Sigmoid colon (tissue), 7 donors: ENCODE measurements around the gene CPA3. TPM values are rescaled to one million over a fixed set of nuclear protein-coding genes. Genes with fewer than 3 reads are reported as not detected.

Experiments used
- DNase-seq: peaks from one replicate; pipeline ENCODE4 v3.0.0-alpha.2; 2019
- H3K27ac ChIP-seq, 4 donors: fragments of 200-600 bp; sonication (generic); one replicate each; pipeline ENCODE4 v1.5.1; 2016 to 2019; ENCODE audit warnings: mild to moderate bottlenecking in 1 of 4
- H3K27me3 ChIP-seq, 3 donors: fragments of 200-600 bp; sonication (generic); one replicate each; pipeline ENCODE4 v1.5.1; 2019; ENCODE audit warnings: mild to moderate bottlenecking in 1 of 3
- H3K36me3 ChIP-seq, 4 donors: fragments of 200-600 bp; sonication (generic); one replicate each; pipeline ENCODE4 v1.5.1; 2016 to 2019
- H3K4me1 ChIP-seq, 4 donors: fragments of 200-600 bp; sonication (generic); one replicate each; pipeline ENCODE4 v1.5.1; 2017 to 2019
- H3K4me3 ChIP-seq, 4 donors: fragments of 200-600 bp; sonication (generic); one replicate each; pipeline ENCODE4 v1.5.1; 2017 to 2019; ENCODE audit warnings: mild to moderate bottlenecking in 2 of 4, moderate library complexity in 1 of 4
- H3K9me3 ChIP-seq, 4 donors: fragments of 200-600 bp in 3 of 4; sonication (generic) in 3 of 4; one replicate each; pipeline versions ENCODE4 v1.5.1 to v1.6.1; 2013 to 2019
- EP300 ChIP-seq, 4 donors: sonication (generic); formaldehyde crosslinking; IDR thresholded peaks; one replicate each; pipeline ENCODE4 v1.6.1; 2017; ENCODE audit warnings: antibody characterized with exemption in 4 of 4
- POLR2A ChIP-seq, 2 donors: fragments of 450-650 bp; IDR thresholded peaks; one replicate each; pipeline ENCODE4 v1.6.1; 2016; ENCODE audit warnings: antibody characterized with exemption in 2 of 2, mild to moderate bottlenecking in 2 of 2, moderate library complexity in 2 of 2
- POLR2AphosphoS5 ChIP-seq, 4 donors: sonication (generic); formaldehyde crosslinking; IDR thresholded peaks; one replicate each; pipeline ENCODE4 v1.6.1; 2017; ENCODE audit warnings: antibody characterized with exemption in 4 of 4
- WGBS, 2 donors: extraction: QIAGEN DNeasy Blood & Tissue Kit; methylation state at CpG; one replicate each; pipeline ENCODE4 v1.1.7; 2013; 5-methylcytosine and 5-hydroxymethylcytosine counted together
- intact Hi-C: fragments of 100-400 bp; cut with DNase I; formaldehyde crosslinking; loops from one replicate; pipeline ENCODE4 v1.15.1; 2023
- polyA plus RNA-seq, 3 donors: library from polyadenylated mRNA; stranded (reverse); fragments of 200-250 nt; gene quantifications; one replicate each; pipeline ENCODE4 v1.2.3, GENCODE V29; 2013
- total RNA-seq, 4 donors: library from RNA; depleted of rRNA; stranded (reverse); fragments of >200 nt; gene quantifications; one replicate each; pipeline ENCODE4 v1.1.0, GENCODE V29; 2016
- TF ChIP-seq, protein P1 (sequence below), 4 experiments: fragments of 450-650 bp in 3 of 4; fragments of 200-600 bp in 1 of 4; IDR thresholded peaks; one replicate each; pipeline ENCODE4 v1.5.1; 2016 to 2019; ENCODE audit warnings: antibody characterized with exemption in 4 of 4, mild to moderate bottlenecking in 3 of 4, moderate library complexity in 2 of 4
- donor health status: healthy with polysubstance abuse.
- donor health status: Bipolar disorder and iron deficiency.
- donor health status: healthy.

The CPA3 gene
- total and polyA plus RNA-seq, 7 donors: 1.1 to 15.7 (median 3.0) TPM

DNA sequence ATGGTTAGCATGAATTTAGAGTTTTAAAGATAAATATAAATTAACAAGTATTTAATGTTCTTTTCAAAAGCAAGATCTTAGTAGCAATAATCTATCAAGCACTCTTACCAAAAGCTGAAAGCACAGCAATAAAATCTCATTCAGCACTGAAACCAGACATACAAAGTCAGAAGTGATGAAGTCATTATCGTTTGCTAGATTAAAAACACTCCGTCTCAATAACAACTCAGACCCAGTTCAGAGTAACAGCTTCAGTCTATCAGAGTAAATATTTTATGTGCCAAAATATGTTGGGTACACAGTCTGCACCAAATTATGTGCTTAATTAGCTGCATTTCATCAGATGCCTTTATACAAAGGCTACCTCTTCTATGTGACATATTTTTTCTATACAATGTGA lies 41.6 kb downstream of the CPA3 start:
- WGBS, 2 donors: 62 to 82% methylated on average over 2 of the region's 2 CpGs
- no peaks in the 10 kb centered on the region for H3K9me3 ChIP-seq
- intact Hi-C loops: no loop called here

DNA sequence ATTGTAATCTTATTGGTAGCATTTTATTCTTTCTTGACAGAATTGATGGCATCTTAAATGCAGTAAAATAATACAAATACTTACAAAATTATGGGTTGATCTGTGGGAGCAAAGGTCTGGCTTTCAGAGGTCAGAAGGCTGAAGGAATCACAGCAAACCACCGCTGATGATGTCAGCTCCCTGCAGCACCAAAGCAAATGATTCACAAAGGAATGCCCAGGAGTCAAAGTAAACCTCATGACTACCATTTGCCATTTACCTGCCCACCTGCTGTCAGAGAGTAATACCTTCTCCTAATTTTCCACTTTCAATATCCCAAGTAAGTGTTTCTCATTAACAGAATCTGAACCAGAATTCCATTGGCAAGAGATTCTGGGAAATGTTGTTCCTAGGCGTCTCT lies 46.1 kb downstream of the CPA3 start:
- no peak overlapping the region for H3K27ac ChIP-seq
- no peak overlapping the region for H3K4me3 ChIP-seq
- intact Hi-C loops: no loop called here
- WGBS, 2 donors: 50 to 81% methylated on average over 2 of the region's 2 CpGs
- H3K9me3 ChIP-seq: no peaks in the 10 kb centered on the region
- H3K36me3 ChIP-seq: no peaks in the 10 kb centered on the region
- no peak for DNase-seq
- no peaks in the 10 kb centered on the region for H3K4me1 ChIP-seq
- H3K27me3 ChIP-seq: no peaks in the 10 kb centered on the region
- TF ChIP-seq EP300 (IDR thresholded peaks at IDR 0.05) (no peak), POLR2A (IDR thresholded peaks at IDR 0.05) (no peak), POLR2AphosphoS5 (IDR thresholded peaks at IDR 0.05) (no peak)
- TF ChIP-seq, protein P1, sequence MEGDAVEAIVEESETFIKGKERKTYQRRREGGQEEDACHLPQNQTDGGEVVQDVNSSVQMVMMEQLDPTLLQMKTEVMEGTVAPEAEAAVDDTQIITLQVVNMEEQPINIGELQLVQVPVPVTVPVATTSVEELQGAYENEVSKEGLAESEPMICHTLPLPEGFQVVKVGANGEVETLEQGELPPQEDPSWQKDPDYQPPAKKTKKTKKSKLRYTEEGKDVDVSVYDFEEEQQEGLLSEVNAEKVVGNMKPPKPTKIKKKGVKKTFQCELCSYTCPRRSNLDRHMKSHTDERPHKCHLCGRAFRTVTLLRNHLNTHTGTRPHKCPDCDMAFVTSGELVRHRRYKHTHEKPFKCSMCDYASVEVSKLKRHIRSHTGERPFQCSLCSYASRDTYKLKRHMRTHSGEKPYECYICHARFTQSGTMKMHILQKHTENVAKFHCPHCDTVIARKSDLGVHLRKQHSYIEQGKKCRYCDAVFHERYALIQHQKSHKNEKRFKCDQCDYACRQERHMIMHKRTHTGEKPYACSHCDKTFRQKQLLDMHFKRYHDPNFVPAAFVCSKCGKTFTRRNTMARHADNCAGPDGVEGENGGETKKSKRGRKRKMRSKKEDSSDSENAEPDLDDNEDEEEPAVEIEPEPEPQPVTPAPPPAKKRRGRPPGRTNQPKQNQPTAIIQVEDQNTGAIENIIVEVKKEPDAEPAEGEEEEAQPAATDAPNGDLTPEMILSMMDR (IDR thresholded peaks at IDR 0.05): no peak

More for the DNA sequence above, 41.6 kb downstream of the CPA3 start:
- Histone ChIP-seq H3K27me3 (no peaks in the 10 kb centered on the region), H3K4me3 (no peak overlapping the region), H3K36me3 (no peaks in the 10 kb centered on the region), H3K27ac (no peak overlapping the region), H3K4me1 (no peaks in the 10 kb centered on the region)
- DNase-seq: no peak
- TF ChIP-seq POLR2AphosphoS5 (IDR thresholded peaks at IDR 0.05): no peak
- TF ChIP-seq POLR2A (IDR thresholded peaks at IDR 0.05): no peak
- TF ChIP-seq, protein P1 (IDR thresholded peaks at IDR 0.05): no peak
- no peak for TF ChIP-seq EP300 (IDR thresholded peaks at IDR 0.05)

DNA sequence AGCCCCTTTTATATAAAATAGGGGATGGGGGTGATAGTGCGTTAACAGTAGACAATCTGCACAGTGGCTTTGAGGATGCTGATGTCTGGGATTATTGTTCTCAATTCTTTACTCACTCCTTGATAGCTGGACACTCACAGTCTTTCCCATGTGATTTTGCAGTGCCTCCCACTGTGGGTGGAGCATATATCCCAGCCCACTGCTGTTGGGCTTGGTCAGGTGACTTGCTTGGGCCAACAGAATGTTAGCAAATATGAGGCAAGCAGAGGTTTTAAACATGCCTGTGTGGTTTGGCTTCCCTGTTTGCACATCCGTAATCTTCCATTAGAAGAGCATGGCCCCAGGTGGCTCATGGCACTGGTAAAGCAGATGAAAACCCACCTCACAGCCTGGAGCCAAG lies 46.5 kb downstream of the CPA3 start:
- intact Hi-C loops: no loop called here
- WGBS, 2 donors: 84 to 89% methylated on average over 2 of the region's 2 CpGs
- no peak overlapping the region for H3K4me3 ChIP-seq

DNA sequence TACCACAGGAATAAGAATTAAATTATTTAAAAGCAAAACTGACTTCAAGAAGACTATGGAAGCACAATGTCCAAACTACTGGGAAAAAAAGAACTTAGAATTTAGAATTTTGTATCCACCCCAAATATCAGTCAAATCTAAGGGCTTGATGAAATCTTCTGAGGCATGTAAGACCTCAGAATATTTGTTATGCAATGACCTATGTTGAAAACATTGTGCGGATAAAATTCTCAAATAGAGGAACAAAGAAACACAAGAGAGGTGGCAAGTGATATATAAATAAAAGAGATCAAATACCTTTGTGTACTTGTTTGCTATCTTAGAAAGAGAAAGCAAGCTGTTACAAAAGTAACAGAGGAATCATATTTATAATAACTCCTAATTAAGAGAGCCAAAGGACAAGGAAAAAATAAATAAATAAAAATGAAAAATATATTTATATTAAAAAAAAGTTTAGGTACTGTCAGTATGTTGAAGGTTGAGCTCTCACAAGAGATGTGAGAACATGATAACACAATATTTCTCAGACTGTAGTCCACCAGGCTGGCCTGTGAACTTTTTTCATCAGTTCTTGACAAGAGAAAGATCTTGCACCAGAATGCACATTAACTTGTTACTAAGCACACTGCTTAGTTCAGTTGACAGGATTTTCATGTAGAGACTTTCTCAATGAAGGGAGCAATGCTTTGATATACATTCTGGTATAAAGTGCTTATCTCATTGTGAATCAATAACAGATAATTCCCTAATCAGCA lies 50.0 kb downstream of the CPA3 start:
- no peak for DNase-seq
- Histone ChIP-seq H3K27me3 (no peaks in the 10 kb centered on the region), H3K4me3 (no peak overlapping the region), H3K9me3 (no peaks in the 10 kb centered on the region), H3K27ac (no peak overlapping the region), H3K4me1 (no peaks in the 10 kb centered on the region), H3K36me3 (no peaks in the 10 kb centered on the region)
- intact Hi-C loops: no loop called here
- TF ChIP-seq, protein P1 (IDR thresholded peaks at IDR 0.05): no peak
- TF ChIP-seq EP300 (IDR thresholded peaks at IDR 0.05) (no peak), POLR2AphosphoS5 (IDR thresholded peaks at IDR 0.05) (no peak), POLR2A (IDR thresholded peaks at IDR 0.05) (no peak)
- 94 to 98% methylated on average over 1 of the region's 1 CpG for WGBS, 2 donors

More for the DNA sequence above, 46.5 kb downstream of the CPA3 start:
- H3K9me3 ChIP-seq: no peaks in the 10 kb centered on the region
- no peak for DNase-seq
- no peaks in the 10 kb centered on the region for H3K27me3 ChIP-seq
- no peak overlapping the region for H3K27ac ChIP-seq
- TF ChIP-seq POLR2AphosphoS5 (IDR thresholded peaks at IDR 0.05) (no peak), POLR2A (IDR thresholded peaks at IDR 0.05) (no peak), EP300 (IDR thresholded peaks at IDR 0.05) (no peak)
- TF ChIP-seq, protein P1 (IDR thresholded peaks at IDR 0.05): no peak
- H3K4me1 ChIP-seq: no peaks in the 10 kb centered on the region
- H3K36me3 ChIP-seq: no peaks in the 10 kb centered on the region
